GM18499 (cell line): Measurements from ENCODE around the gene ASIC1.

Experiments
- ATAC-seq: cut with Tn5 transposase; IDR thresholded peaks from one replicate; pipeline ENCODE4 v1.9.1; 2021; ENCODE audit warnings: moderate number of reproducible peaks; ENCODE audit not compliant: insufficient read depth, unreplicated experiment

ASIC1 gene

DNA sequence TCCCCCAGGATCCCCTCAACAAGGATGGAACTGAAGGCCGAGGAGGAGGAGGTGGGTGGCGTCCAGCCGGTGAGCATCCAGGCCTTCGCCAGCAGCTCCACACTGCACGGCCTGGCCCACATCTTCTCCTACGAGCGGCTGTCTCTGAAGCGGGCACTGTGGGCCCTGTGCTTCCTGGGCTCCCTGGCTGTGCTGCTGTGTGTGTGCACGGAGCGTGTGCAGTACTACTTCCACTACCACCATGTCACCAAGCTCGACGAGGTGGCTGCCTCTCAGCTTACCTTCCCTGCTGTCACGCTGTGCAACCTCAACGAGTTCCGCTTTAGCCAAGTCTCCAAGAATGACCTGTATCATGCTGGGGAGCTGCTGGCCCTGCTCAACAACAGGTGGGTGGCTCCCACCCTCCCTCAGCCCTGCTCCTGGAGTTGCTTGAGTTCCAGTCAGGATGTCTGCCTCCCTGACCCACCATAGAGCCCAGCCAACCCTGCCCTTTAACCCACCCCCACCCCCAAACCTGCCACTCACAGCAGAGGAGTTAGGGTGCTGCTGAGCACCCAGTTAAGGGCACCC, 1.4 kb downstream of the ASIC1 start:
- no peak for ATAC-seq

DNA sequence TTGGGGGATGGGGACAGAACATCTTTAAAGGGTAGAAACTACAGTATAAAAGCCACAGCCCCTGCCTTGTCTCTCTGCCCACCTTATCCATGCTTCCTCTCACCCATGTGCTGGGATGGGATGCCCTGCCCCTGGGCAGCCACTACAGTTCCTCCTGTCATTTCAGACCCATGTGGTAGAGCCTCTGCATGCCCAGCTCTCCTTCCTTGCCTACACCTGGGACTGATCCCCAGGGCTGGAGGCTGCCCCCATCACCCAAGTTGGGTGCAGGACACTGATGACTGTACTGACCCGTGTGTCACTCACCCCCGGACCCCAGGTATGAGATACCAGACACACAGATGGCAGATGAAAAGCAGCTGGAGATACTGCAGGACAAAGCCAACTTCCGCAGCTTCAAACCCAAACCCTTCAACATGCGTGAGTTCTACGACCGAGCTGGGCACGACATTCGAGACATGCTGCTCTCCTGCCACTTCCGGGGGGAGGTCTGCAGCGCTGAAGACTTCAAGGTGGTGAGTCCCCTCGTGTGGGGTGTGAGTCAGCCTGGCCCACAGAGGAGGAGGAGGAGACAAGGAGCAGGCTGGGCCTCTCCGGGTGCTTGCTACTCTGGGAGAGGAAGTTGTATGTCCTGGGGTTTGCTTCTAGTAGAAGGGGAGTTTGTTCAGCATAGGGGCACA, 2.2 kb downstream of the ASIC1 start:
- no peak for ATAC-seq

DNA sequence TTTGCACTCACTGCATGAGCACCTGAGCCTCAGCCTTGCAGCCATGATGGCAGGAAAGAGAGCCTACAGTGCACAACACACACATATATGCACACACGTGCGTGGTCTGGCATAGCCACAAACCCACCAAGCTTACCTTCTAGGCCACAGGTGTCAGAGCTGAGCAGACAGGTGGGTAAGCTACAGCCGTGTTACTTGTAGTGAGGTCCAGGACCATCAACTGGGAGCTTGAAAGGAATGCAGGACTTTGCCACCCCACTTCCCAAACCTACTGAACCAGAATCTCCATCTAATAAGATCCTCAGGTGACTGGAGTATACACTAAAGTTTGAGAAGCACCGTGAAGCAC, 2.7 kb downstream of the ASIC1 start:
- no peak for ATAC-seq

DNA sequence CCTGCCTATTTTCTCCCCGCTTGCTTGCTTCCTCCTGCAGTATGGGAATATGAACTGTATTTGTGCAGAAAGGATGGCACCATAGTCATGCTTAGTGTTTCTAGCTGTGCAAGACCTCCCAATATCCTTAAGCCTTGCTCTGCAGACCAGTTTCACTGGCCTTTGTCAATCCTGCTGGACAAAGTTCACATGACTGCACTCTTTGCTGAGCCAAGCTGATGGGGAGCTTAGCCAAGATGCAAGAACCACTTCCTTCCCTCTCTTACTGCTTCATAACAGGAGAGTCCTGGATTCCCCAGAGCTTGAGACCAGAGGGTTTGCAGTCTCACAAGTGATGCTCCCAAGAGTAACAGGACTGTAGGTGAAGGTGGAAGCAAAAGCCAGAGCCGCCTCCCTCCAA, 3.8 kb downstream of the ASIC1 start:
- ATAC-seq: no peak

DNA sequence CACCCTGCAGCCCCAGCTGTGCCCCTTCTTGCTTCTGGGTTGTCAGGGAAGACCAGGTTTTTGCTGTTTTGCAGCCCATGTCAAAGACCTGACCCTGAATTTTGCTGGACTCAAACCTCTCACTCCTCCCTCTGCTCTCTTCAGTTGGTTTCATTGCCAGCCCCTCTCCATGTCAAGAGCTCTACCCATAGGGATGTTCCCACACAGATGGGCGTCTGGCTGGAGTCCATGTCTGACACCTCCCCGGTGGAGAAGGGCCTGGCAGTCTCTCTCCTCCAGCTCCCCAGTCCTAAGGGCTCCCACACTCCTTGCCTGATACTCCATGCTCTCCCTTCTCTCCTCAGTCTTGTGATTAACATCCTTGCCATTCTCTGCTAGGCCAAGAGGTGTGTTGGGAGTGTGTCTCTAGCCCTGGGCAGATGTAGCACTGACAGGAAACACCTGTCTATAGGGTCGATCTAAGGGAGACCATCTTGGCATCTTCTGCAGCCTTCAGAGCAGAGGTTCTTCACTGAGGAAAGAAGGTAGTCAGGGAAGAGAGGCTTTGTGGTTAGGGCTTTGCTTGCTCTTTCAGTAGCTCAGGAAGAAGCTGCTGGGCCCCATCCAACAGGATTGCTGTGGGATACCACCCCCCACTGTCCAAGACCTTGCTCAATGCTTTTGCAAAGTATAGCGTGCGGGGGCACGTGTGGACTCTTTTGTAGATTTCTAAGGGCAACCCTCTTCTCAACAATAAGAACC, 4.7 kb downstream of the ASIC1 start:
- no peak for ATAC-seq

DNA sequence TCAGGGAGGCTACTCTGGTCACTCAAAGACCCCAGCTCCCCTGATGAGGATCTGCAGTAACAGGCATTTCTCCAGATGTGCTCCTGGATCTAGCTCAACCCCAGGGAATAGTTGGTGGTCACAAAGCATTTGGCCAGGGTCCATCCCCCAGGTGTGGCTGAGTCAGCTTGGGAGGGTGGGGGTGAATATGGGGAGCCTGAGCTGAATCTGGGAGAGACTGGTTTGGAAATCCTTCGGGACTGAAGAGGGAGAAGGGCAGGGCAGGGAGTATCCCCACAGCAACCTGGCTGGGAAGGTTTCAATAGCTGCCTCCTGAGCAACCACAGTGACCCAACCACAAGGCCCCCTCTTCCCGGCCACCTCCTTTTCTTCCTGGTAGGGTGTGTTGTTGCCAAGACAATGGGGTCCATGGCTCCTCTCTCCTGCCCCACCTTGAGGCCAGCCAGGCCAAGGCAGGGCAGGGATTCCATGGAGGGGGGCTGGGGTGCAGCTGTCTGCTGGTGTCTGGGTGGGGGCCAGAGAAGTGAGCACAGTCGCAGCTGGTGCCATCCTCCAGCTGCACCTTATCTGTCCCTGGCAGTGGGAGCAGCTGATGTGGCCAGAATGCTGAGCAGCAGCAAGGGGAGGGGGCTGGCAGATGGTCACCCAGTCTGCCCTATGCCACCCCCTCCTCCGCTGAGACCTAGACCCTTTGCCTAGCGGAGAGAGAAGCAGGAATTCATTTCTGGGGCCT, 5.5 kb downstream of the ASIC1 start:
- ATAC-seq: no peak

DNA sequence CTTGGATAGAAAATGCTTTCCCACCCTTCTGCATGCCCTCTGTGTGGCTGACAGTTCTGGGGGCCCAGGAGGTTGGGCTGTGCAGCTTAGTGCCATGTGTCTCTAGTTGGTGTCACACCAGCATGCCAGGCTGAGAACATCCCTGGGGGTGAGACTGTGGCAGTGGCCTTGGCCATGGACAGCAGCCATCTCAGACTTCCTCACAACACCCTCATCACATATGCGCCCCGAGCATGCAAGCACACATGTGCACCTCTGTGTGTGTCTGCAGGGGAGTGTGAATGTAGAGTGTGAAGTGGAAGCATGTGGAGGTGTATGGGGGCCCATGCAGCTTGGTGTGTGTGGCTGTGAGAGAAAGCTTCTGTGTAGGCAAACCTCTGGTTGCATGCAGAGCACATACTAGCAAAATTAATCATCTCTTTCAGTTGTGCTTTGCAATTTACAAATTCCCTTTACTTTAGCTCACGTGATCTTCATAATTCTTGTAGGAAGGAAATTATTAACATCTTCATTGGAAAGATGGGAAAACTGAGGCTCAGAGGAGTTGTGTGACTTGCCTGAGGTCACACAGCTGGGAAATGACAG, 8.4 kb downstream of the ASIC1 start:
- no peak for ATAC-seq

DNA sequence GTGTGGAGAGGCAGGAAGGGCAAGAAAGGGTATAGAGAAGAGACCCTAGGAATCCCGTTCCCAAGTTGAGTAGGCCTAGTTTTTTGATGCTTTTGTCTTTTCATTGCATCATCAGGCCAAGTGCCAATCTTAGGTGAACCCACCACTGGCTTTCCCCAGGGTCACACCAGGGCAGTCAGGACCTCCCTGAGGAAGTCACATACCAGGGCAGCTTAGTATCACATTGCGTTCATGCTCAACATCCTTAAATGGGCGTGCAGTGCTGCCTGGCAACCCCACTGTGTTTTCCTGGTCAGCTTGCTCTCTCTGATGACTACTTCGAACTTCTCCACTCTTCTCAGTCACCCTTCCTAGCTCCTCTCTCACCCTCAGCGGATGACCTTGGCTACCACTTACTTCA, 9.0 kb downstream of the ASIC1 start:
- no peak for ATAC-seq

DNA sequence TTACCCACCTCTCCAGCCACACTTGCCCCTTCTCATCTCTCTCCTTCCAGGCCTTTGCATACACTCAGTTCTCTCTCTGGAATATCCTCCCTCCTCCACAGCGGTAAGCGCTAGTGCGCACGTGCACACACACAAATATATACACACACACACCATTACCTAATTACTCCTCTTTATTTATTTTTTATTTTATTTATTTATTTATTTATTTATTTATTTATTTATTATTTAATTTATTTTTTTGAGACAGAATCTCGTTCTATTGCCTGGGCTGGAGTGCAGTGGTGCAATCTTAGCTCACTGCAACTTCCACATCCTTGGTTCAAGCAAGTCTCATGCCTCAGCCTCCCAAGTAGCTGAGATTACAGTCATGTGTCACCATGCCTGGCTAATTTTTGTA, 11.7 kb downstream of the ASIC1 start:
- ATAC-seq: no peak

DNA sequence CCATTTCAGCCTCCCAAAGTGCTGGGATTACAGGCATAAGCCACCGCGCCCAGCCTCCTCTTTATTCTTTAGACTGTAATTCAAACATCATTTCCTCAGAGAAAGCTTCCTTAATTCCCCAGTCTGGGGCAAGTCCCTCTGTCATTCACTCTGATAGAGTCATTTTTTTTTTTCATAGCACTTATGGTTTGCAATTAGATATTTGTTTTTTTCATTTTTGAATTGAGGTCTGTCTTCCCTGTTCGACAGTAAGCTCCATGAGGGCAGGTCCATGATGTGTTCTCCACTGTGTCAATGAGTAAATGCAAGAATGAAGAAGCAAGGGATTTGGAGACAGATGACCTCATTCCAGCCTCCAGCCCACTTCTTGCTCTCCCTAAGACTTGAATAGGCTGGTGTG, 12.1 kb downstream of the ASIC1 start:
- no peak for ATAC-seq

DNA sequence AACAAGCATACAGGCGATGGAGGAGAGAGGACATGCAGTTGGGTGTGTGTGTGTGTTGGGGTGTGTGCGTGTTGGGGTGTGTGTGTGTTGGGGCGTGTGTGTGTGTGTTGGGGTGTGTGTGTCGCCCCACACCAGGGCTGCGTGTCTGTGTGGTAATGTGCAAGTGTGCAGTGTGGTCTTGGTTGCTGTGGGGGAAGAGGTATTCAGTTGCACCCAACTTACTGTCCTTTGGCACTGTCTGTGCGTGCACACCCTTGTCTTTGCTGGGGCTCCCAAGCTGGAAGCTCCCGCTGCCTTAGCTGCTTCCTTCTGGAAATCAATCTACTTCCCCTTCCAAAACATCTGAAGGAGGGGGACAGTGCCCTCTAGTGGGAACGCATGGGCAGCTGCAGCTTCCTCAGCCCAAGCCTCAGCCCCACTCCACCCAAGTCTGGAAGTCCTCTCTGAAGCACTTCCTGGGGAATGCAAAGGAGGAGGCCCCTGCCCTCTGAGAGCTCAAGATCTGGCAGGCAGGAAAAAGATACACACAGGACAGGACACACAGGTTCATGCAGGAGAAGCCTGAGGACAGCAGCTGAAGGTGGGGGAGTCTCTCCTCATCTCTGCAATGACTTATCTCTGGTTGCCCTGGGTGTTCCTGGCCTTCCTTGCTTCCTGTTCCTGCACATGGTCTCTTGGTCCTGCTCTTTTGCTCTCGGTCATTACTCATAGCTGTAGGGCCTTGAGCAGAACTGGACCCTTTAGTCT, 13.1 kb downstream of the ASIC1 start:
- ATAC-seq: no peak

DNA sequence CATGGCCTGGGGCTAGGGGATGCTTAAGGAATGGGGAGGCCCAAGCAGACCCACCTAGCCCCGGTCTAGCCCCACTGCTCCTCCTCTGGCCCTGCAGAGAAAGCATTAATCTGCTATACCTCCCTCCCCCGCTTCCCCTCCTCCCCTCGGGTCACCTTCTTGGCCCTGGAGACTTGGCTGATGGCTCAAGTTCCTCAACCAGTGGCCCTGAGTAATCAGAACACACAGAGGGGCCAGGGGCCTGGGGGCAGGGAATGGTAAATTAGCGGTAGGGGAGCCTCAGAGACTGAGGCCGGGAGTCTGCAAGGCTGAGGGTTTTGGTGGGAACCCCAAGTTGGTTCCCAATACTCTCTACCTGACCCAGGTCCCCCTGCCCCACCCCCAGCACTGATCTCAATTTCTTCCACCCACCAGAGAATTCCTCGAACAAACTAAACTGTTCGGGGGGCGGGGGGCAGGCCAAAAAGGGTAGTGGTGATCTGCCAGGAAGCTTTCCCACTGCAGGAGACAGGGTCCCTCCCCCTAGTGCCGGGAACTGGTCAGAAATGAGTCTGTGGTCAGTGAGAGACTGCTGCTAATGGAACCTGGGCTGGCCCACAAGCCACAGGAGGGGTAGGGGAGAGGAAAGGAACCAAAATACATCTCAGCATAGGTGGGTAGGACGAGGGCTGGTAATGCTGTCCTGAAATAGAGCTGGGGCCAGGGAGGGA, 15.0 kb downstream of the ASIC1 start:
- ATAC-seq: no peak

DNA sequence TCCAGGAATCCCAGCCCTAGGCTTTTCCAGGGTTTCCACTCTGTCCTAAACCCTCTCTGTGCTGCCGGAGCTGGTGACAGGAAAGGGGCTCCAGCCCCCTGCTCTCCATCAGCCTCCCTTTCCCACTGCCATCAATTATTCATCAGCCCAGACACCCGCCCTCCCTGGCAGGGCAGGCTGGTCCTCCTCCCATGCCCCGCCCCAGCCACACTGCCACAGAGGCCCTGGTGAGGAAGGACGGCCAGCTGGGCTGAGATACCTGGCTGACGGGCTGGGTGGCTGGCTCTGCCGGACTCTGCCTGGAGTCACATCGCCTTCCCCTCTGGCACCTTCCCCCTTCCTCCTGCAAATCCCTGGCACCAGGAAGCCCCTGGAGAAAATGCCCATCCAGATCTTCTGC, 15.8 kb downstream of the ASIC1 start:
- no peak for ATAC-seq

DNA sequence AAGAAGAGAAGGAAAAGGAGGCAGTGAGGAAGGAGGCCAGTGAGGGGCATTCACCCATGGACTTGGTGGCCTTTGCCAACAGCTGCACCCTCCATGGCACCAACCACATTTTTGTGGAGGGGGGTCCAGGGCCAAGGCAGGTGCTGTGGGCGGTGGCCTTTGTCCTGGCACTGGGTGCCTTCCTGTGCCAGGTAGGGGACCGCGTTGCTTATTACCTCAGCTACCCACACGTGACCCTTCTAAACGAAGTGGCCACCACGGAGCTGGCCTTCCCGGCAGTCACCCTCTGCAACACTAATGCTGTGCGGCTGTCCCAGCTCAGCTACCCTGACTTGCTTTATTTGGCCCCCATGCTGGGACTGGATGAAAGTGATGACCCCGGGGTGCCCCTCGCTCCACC, 16.3 kb downstream of the ASIC1 start:
- no peak for ATAC-seq

DNA sequence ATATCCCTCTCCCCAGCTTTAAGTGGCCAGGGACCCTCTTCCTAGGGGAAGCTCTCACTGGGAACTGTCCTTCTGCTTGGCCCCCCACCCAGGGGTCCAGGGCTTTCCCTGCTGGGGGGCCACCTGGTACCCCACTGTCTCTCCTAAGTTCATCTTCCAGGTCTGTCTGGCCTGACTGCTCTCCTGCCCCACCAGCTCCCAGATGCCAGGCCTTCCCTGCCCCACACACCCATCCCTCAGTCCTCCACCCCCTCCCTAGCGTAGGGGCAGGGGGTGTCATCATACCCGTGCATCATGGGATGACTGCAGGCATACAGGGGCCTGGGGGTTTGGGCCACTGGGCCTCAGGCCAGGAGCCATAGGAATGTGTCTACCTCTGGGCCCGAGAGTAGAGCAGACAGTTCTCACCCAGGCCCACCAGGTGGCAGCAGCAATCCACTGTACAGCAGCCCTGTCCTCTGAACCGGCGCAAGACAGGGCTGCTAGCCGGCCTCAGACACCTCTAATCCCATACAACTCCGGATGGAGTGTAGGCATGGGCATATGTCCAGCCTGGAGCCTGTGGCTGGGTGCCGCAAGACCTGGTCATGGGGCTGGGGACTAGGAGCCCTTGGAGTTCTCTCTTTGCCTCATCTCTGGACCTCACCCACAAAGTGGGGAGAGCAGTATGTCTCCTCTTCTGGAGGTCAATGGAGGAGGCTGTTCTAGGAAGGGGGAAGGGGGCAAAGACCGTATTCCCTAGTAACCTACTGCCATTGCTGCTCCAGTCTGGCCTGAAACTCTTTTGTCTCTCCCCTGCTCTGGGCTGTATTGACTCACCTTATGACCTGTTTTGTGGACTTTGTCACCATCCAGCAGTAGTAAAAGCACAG, 17.8 kb downstream of the ASIC1 start:
- no peak for ATAC-seq

DNA sequence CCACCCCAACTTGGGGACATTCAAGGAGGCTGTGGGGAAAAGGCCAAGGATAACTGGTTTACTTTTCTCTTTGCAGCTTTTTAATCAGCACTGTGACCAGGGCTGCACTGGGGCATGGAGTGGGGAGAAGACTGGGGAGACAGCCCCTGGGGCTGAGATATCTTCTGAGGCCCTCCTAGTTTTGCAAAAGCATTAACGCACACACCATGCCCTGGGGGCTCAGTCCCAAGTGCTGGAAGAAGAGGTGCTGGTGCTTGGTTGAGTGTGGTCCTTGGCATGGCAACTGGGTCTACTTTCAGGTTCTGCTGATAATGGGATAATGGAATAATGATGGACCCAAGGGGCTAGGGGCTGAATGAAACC, 18.4 kb downstream of the ASIC1 start:
- no peak for ATAC-seq

DNA sequence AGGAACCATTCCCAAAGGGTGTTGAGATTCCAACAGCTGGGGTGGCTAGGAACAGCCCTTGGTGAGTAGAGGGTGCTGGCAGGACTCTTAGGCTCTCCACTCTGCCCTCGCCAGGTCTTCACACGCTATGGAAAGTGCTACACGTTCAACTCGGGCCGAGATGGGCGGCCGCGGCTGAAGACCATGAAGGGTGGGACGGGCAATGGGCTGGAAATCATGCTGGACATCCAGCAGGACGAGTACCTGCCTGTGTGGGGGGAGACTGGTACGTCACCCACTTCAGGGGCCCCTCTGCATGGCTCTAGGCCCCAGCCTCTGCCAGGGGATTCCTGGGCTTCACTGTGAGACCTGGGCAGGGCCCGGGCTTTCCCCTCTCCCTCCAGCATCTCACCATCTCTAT, 19.7 kb downstream of the ASIC1 start:
- no peak for ATAC-seq

DNA sequence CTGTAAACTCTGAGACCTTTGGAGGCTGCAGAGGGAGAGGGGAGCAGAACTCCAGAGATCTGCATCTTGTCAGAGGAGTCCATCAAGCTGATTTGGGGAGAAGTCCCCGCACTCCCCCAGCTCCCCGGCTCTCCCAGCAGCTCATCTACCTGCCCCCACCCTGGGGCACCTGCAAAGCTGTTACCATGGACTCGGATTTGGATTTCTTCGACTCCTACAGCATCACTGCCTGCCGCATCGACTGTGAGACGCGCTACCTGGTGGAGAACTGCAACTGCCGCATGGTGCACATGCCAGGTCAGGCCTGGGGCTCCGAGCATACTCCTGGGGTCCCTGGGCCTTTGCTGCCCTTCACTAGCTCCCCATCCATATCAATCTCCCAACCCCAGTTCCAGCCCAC, 20.9 kb downstream of the ASIC1 start:
- ATAC-seq: no peak

DNA sequence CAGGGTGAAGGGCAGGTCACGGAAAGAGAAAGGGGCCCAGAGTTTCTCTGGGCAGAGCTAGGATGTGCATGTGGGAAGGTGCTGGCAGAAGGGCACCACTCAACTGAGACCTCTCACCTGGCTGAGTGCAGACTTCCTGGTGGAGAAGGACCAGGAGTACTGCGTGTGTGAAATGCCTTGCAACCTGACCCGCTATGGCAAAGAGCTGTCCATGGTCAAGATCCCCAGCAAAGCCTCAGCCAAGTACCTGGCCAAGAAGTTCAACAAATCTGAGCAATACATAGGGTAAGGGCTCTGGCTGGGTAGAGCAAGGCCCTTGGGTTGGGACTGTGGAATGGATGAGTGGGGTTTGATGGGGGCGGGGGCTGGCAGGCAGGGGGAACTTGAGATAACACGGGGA, 22.4 kb downstream of the ASIC1 start:
- ATAC-seq: no peak
